GM12874 (cell line): ENCODE data around the gene SLIT3.

Experiments used
- CTCF ChIP-seq: IDR thresholded peaks from 2 replicates; pipeline ENCODE4 v1.5.1; 2011; ENCODE audit warnings: low read depth, mild to moderate bottlenecking, control low read depth, low read length, moderate library complexity; ENCODE audit not compliant: insufficient read depth

SLIT3 gene

GRCh38 chr5:168822745-168823281, 478.1 kb downstream of the SLIT3 start:
- TF ChIP-seq CTCF, result no peak

DNA sequence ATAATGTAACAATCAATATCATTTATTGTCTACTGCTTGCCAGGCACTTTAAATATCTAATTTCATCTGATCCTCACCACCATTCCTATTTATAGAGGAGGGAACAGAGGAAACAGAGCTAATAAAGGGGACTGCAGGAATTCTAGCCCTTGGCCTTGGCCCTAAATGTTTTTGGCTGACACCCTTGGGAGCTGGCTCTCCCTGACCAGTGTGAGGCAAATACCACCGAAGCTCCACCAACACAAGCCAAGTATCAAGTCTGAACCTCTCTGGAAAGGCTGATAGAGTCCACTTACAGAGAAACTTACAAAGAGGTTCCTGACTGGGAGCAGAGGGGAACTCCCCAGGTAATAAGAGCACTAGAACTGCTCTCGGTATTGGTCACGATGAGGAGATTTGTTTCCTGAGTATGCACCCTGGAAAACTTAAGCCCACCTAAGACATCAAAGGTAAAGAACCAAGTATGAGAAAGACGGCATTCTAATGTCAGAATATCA, 478.6 kb downstream of the SLIT3 start:
- TF ChIP-seq CTCF, result no peak

DNA sequence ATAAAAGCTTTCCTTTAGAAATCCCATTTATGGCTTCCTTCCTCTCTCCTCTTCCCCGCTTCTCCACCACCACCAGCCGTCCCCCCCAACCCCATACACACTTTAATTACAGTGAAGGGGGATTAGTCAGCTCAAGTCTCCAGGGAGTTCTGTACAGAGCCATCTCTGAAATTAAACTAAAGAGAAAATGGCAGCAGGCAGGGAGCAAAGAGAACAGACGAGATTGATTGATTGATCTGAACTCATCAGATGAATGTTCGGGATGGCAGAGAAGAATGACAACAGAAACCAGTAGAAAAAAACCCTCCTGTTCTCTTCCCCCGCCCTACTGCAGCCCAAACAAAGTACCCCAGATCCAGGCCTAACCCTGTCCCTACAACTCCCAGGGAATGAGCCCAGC, 480.1 kb downstream of the SLIT3 start:
- TF ChIP-seq CTCF, result no peak

DNA sequence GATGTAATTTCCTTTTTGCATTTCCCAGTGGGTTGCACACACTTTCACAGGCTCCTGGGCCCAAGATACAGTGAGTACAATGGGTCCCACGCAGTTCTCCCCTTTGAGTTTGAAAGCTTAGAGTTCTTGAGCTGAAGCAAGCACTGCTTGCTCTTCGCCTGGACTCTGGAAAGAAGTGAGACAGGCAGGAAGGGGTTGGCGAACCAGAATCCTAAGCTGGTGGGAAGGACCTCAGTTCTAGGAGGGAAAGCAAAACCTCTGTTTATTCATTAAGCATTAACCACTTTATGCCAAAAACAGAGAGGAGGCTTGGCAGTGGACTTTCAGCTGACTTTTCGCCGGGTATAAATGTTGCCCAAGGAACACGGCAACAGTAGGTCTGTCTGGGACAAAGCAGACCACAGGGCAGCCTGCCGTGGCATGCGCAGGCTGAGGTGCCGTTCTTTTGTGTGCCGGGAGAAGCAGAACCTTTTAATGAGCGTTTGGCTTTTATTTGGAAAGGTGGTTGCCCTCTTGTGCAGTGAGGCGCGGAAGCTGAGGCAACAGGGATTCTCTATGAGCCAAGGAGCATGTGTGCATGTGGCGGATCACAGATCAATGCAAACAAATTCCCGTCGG, 481.8 kb downstream of the SLIT3 start:
- no peak for TF ChIP-seq CTCF

- no peak for TF ChIP-seq CTCF
Observed at GRCh38 chr5:168818558-168818957, 482.4 kb downstream of the SLIT3 start.

- no peak for TF ChIP-seq CTCF
Observed at GRCh38 chr5:168817591-168817990, 483.3 kb downstream of the SLIT3 start.

GRCh38 chr5:168816661-168817060, 484.3 kb downstream of the SLIT3 start:
- no peak for TF ChIP-seq CTCF
